ENCODE data around the gene CERT1.

Gene CERT1

DNA sequence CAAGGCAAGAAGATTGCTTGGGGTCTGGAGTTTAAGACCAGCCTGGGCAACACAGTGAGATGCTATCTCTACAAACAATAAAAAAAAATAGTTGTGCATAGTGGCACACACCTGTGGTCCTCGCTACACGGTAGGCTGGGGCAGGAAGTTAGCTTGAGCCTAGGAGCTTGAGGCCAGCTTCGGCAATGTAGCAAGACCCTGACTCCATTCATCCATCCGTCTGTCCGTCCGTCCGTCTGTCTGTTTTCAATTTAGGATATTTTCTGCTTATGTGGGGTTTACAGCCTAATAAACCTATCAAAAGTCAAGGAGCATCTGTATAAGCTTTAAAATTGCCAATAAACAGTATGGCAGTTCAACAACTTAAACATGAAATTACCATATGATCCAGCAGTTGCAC is 154.7 kb downstream of the CERT1 start:
- no peaks in the 10 kb centered on the region for H3K9me2 ChIP-seq (replicated peaks; ENCODE audit: control insufficient read depth, low read length)
- H3K79me2 ChIP-seq (ENCODE audit: control insufficient read depth, low read length) = peaks cover 2% of the 10 kb centered on the region; the same call in 1 of the 2 replicates
- H4K20me1 ChIP-seq (ENCODE audit: control insufficient read depth, insufficient read depth, low read depth, low read length) = no peaks in the 10 kb centered on the region
- H3K4me1 ChIP-seq (ENCODE audit: control insufficient read depth, low read length) = no peaks in the 10 kb centered on the region
- H3K27me3 ChIP-seq (ENCODE audit: control insufficient read depth, low read length) = no peaks in the 10 kb centered on the region
- H3K27ac ChIP-seq (ENCODE audit: low read depth, low read length) = no peak overlapping the region
- peaks cover 96% of the 10 kb centered on the region for H3K36me3 ChIP-seq (ENCODE audit: control insufficient read depth, low read length)
- no peak overlapping the region for H3K4me2 ChIP-seq (ENCODE audit: low read length)
- H3K9me3 ChIP-seq (ENCODE audit: control insufficient read depth, insufficient read depth, low read length) = no peaks in the 10 kb centered on the region
- TF ChIP-seq, protein P1, sequence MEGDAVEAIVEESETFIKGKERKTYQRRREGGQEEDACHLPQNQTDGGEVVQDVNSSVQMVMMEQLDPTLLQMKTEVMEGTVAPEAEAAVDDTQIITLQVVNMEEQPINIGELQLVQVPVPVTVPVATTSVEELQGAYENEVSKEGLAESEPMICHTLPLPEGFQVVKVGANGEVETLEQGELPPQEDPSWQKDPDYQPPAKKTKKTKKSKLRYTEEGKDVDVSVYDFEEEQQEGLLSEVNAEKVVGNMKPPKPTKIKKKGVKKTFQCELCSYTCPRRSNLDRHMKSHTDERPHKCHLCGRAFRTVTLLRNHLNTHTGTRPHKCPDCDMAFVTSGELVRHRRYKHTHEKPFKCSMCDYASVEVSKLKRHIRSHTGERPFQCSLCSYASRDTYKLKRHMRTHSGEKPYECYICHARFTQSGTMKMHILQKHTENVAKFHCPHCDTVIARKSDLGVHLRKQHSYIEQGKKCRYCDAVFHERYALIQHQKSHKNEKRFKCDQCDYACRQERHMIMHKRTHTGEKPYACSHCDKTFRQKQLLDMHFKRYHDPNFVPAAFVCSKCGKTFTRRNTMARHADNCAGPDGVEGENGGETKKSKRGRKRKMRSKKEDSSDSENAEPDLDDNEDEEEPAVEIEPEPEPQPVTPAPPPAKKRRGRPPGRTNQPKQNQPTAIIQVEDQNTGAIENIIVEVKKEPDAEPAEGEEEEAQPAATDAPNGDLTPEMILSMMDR (IDR thresholded peaks at IDR 0.05; ENCODE audit: low read depth, low read length, poor library complexity, severe bottlenecking) = no peak
- no peak for TF ChIP-seq EZH2phosphoT487 (IDR thresholded peaks at IDR 0.05; ENCODE audit: borderline replicate concordance, low read length)
- peaks cover 17% of the 10 kb centered on the region; the same call in 1 of the 2 replicates for H3F3A ChIP-seq (ENCODE audit: control insufficient read depth, insufficient read depth)
- no peak overlapping the region for H3K4me3 ChIP-seq (ENCODE audit: low read length)

- TF ChIP-seq, protein P1 (IDR thresholded peaks at IDR 0.05; ENCODE audit: low read depth, low read length, poor library complexity, severe bottlenecking) = no peak
- TF ChIP-seq EZH2phosphoT487 (IDR thresholded peaks at IDR 0.05; ENCODE audit: borderline replicate concordance, low read length) = no peak
- peaks cover 9% of the 10 kb centered on the region; the same call in 1 of the 2 replicates for H3K79me2 ChIP-seq (ENCODE audit: control insufficient read depth, low read length)
- no peak overlapping the region for H3K4me2 ChIP-seq (ENCODE audit: low read length)
- no peak overlapping the region for H3K27ac ChIP-seq (ENCODE audit: low read depth, low read length)
- peaks cover 96% of the 10 kb centered on the region for H3K36me3 ChIP-seq (ENCODE audit: control insufficient read depth, low read length)
- no peaks in the 10 kb centered on the region for H4K20me1 ChIP-seq (ENCODE audit: control insufficient read depth, insufficient read depth, low read depth, low read length)
- H3K4me1 ChIP-seq (ENCODE audit: control insufficient read depth, low read length) = no peaks in the 10 kb centered on the region
- peaks cover 13% of the 10 kb centered on the region; the same call in 1 of the 2 replicates for H3F3A ChIP-seq (ENCODE audit: control insufficient read depth, insufficient read depth)
- H3K9me2 ChIP-seq (replicated peaks; ENCODE audit: control insufficient read depth, low read length) = no peaks in the 10 kb centered on the region
- no peaks in the 10 kb centered on the region for H3K9me3 ChIP-seq (ENCODE audit: control insufficient read depth, insufficient read depth, low read length)
- no peak overlapping the region for H3K4me3 ChIP-seq (ENCODE audit: low read length)
- H3K27me3 ChIP-seq (ENCODE audit: control insufficient read depth, low read length) = no peaks in the 10 kb centered on the region
These were observed 156.2 kb downstream of the CERT1 start for GRCh38 chr5:75355236-75355635.

DNA sequence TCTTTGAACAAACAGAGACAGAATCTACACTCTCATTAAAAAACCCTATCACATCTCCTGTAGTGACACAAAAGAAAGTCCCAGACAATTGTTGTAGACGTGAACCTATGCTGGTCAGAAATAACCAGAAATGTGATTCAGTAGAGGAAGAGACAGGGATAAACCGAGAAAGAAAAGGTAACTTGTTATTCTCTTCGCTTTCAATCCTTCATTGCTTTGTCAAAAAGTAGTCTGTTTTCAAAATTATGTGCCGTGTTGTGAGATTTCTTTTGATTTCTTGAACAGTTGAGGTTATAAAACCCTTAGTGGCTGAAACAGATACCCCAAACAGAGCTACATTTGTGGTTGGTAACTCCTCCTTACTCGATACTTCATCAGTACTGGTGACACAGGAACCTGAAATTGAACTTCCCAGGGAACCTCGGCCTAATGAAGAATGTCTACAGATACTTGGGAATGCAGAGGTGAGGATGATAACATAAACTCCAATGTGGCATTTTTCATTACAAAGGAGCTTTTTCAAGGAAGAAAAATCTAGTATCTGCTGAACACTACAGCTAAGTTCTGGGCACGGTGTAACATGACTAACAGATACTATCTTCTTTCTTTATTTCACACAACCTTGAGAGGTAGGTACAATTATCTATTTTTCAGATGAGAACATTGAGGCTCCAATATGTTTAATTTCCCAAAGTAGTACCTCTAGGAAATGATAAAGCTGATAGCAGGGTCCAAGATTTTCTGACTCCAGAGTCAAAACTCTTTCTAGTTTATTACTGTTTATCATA is 160.1 kb downstream of the CERT1 start:
- TF ChIP-seq, protein P1 (IDR thresholded peaks at IDR 0.05; ENCODE audit: low read depth, low read length, poor library complexity, severe bottlenecking) = no peak
- TF ChIP-seq EZH2phosphoT487 (IDR thresholded peaks at IDR 0.05; ENCODE audit: borderline replicate concordance, low read length) = no peak
- H3K79me2 ChIP-seq (ENCODE audit: control insufficient read depth, low read length) = peaks cover 29% of the 10 kb centered on the region
- H3K4me1 ChIP-seq (ENCODE audit: control insufficient read depth, low read length) = no peaks in the 10 kb centered on the region
- no peak overlapping the region for H3K27ac ChIP-seq (ENCODE audit: low read depth, low read length)
- no peaks in the 10 kb centered on the region for H3K9me2 ChIP-seq (replicated peaks; ENCODE audit: control insufficient read depth, low read length)
- H4K20me1 ChIP-seq (ENCODE audit: control insufficient read depth, insufficient read depth, low read depth, low read length) = no peaks in the 10 kb centered on the region
- H3K4me2 ChIP-seq (ENCODE audit: low read length) = no peak overlapping the region
- H3K4me3 ChIP-seq (ENCODE audit: low read length) = no peak overlapping the region
- H3K9me3 ChIP-seq (ENCODE audit: control insufficient read depth, insufficient read depth, low read length) = no peaks in the 10 kb centered on the region
- peaks cover 96% of the 10 kb centered on the region for H3K36me3 ChIP-seq (ENCODE audit: control insufficient read depth, low read length)
- H3K27me3 ChIP-seq (ENCODE audit: control insufficient read depth, low read length) = no peaks in the 10 kb centered on the region
- H3F3A ChIP-seq (ENCODE audit: control insufficient read depth, insufficient read depth) = peaks cover 2% of the 10 kb centered on the region; the same call in 1 of the 2 replicates
